Osteoblast (primary cell): Measurements from ENCODE around the gene RPS21. TPM values are rescaled to one million over a fixed set of nuclear protein-coding genes. Genes with fewer than 3 reads are reported as not detected.

ENCODE experiments used
- DNase-seq: peaks from one replicate; pipeline ENCODE4 v3.0.0; 2011; ENCODE audit warnings: low spot score, mixed read lengths; ENCODE audit not compliant: insufficient read length; ENCODE audit errors: missing footprints
- H2AFZ ChIP-seq: 2 replicates; pipeline ENCODE4 v1.6.0; 2011; ENCODE audit warnings: mild to moderate bottlenecking, low read length
- H3K27ac ChIP-seq: 2 replicates; pipeline ENCODE4 v1.5.1; 2011; ENCODE audit warnings: mild to moderate bottlenecking, low read depth, low read length, moderate library complexity
- H3K27me3 ChIP-seq: 2 replicates; pipeline ENCODE4 v1.6.0; 2012; ENCODE audit warnings: mild to moderate bottlenecking, control low read depth, inconsistent platforms, low read length, moderate library complexity; ENCODE audit not compliant: insufficient read depth
- H3K36me3 ChIP-seq: 2 replicates; pipeline ENCODE4 v1.5.1; 2011; ENCODE audit warnings: mild to moderate bottlenecking, low read length, control low read depth, moderate library complexity; ENCODE audit not compliant: insufficient read depth
- H3K4me1 ChIP-seq: 2 replicates; pipeline ENCODE4 v1.5.1; 2011; ENCODE audit warnings: mild to moderate bottlenecking, low read length, control low read depth, moderate library complexity; ENCODE audit not compliant: insufficient read depth
- H3K4me2 ChIP-seq: 2 replicates; pipeline ENCODE4 v1.6.0; 2011; ENCODE audit warnings: mild to moderate bottlenecking, low read length; ENCODE audit not compliant: insufficient read depth
- H3K4me3 ChIP-seq: fragments of 200-600 bp; sonication (generic); 3 replicates; pipeline ENCODE4 v1.5.1; 2012; ENCODE audit warnings: mild to moderate bottlenecking, low read length, inconsistent platforms; ENCODE audit not compliant: insufficient read depth
- H3K79me2 ChIP-seq: 2 replicates; pipeline ENCODE4 v1.6.0; 2012; ENCODE audit warnings: mild to moderate bottlenecking, low read length, control low read depth, inconsistent platforms; ENCODE audit not compliant: insufficient read depth
- H3K9me3 ChIP-seq: 2 replicates; pipeline ENCODE4 v1.5.1; 2011; ENCODE audit warnings: low read depth, low read length, control low read depth
- H4K20me1 ChIP-seq: 2 replicates; pipeline ENCODE4 v1.6.0; 2012; ENCODE audit warnings: mild to moderate bottlenecking, low read length, control low read depth; ENCODE audit not compliant: insufficient read depth
- CTCF ChIP-seq: IDR thresholded peaks from 2 replicates; pipeline ENCODE4 v1.5.1; 2011; ENCODE audit warnings: mild to moderate bottlenecking, low read depth, low read length, moderate library complexity; ENCODE audit errors: extremely low read depth
- total RNA-seq: library from RNA; depleted of rRNA; stranded (reverse); fragments of >200 nt; gene quantifications from 2 replicates; pipeline ENCODE4 v1.2.3, GENCODE V29; 2012

RPS21 gene
- total RNA-seq, 1 donor = 460 TPM

DNA sequence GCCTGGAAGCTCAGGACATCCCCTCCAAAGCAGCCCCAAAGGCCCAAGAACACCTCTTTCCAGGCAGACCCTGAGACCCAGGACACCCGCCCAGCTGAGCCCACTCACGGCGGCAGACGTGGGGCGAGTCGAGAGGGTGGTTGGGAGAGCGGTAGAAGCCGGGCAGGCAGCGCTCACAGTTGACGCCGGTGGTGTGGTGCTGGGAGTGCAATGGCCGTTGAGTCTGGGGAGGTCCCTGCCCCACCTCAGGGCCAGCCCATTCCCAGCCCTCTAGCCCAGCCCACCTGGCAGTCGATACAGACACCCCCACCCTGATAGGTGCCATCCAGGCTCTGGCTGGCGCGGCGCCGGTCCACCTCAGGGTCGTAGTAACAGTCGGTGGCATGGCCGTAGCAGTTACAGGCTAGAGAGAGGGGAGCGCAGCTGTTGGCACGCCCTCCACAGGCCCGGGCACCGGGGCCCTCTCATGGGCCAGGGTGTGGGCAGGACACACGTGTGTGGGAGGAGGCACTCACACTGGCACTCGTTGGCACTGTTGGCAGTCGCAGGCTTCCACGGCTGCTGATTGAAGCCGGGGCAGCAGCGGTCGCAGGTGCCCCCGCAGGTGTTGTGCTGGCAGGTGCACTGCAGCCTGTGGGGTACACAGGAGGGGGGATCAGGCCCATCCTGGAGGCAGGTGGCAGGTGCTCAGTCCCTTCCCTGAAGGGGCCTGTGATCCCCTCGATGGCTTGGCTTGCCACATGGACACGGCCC lies 40.3 kb upstream of the RPS21 start:
- Histone ChIP-seq H3K4me2 (no peak overlapping the region), H3K79me2 (no peaks in the 10 kb centered on the region), H2AFZ (no peak overlapping the region), H3K9me3 (no peaks in the 10 kb centered on the region), H4K20me1 (no peaks in the 10 kb centered on the region), H3K27ac (no peak overlapping the region), H3K4me1 (no peaks in the 10 kb centered on the region), H3K27me3 (no peaks in the 10 kb centered on the region), H3K4me3 (no peak overlapping the region), H3K36me3 (no peaks in the 10 kb centered on the region)
- no peak for DNase-seq
- TF ChIP-seq CTCF = no peak

DNA sequence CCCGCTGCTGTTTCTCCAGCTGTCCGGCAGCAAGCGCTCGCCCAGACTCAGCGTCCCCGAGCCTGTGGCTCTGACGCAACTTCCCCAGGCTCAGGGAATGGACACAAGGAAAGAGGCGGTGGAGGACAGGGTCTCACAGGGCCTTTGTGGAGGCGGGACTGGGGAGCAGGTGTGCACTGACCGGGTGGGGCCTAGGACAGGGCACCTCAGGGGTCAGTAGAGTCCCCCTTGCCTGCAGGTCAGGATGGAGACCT lies 39.8 kb upstream of the RPS21 start:
- Histone ChIP-seq H3K9me3 (no peaks in the 10 kb centered on the region), H2AFZ (no peak overlapping the region)

DNA sequence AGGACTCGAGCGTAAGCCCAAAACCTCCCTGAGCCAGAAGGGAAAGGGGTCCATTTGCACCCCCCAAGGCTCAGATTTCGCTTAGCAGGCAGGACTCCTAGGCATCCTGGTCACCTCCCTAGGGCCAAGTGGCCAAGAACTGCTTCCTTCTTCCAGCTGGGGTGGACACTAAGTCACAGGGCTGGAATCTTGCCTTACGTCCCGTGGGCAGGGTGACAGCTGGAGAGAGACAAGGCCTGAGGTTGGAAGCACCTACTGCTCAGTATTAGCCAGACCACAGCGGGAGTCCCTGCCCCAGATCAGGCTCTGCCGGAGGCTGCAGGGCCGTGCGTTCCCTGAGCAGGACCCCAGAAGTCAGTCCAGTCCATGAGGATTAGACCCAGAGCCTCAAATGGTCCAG lies 39.5 kb upstream of the RPS21 start:
- Histone ChIP-seq H3K36me3 (no peaks in the 10 kb centered on the region), H3K4me1 (no peaks in the 10 kb centered on the region), H3K79me2 (no peaks in the 10 kb centered on the region), H2AFZ (no peak overlapping the region), H4K20me1 (no peaks in the 10 kb centered on the region), H3K4me3 (no peak overlapping the region), H3K27me3 (no peaks in the 10 kb centered on the region), H3K9me3 (no peaks in the 10 kb centered on the region), H3K4me2 (no peak overlapping the region), H3K27ac (no peak overlapping the region)
- no peak for TF ChIP-seq CTCF
- DNase-seq = no peak

More for the DNA sequence above, 39.8 kb upstream of the RPS21 start:
- Histone ChIP-seq H3K27me3 (no peaks in the 10 kb centered on the region), H3K4me2 (no peak overlapping the region), H3K4me3 (no peak overlapping the region), H3K36me3 (no peaks in the 10 kb centered on the region), H4K20me1 (no peaks in the 10 kb centered on the region), H3K27ac (no peak overlapping the region), H3K79me2 (no peaks in the 10 kb centered on the region), H3K4me1 (no peaks in the 10 kb centered on the region)
- no peak for DNase-seq
- TF ChIP-seq CTCF = no peak

DNA sequence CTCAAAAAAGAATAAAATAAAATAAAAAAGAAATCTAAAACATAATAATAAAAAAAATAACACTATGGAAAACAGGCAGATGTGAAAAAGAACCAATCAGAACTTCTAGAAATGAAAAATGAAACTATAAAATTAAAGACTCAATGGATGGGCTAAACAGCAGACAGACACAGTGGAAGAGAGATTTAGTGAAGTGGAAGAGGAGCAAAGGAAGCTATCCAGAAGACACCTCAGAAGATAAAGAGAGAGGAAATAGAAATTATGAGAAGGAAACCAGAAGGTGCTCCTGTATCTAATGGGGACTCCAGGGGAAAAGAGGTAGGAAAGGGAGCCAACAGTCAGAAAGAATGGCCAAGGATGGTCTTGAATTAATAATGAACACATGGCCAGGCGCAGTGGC lies 38.3 kb upstream of the RPS21 start:
- Histone ChIP-seq H3K4me3 (no peak overlapping the region), H3K27ac (no peak overlapping the region), H3K79me2 (no peaks in the 10 kb centered on the region), H4K20me1 (no peaks in the 10 kb centered on the region), H3K4me1 (no peaks in the 10 kb centered on the region), H2AFZ (no peak overlapping the region), H3K27me3 (no peaks in the 10 kb centered on the region), H3K9me3 (no peaks in the 10 kb centered on the region), H3K36me3 (no peaks in the 10 kb centered on the region), H3K4me2 (no peak overlapping the region)
- no peak for TF ChIP-seq CTCF
- no peak for DNase-seq
